ENCODE results near the gene TMEM139. TPM values are rescaled to one million over a fixed set of nuclear protein-coding genes. Genes with fewer than 3 reads are reported as not detected.

TMEM139 gene
- total RNA-seq, 2 donors from 2014 or later = 3.2 TPM; not detected in 1

DNA sequence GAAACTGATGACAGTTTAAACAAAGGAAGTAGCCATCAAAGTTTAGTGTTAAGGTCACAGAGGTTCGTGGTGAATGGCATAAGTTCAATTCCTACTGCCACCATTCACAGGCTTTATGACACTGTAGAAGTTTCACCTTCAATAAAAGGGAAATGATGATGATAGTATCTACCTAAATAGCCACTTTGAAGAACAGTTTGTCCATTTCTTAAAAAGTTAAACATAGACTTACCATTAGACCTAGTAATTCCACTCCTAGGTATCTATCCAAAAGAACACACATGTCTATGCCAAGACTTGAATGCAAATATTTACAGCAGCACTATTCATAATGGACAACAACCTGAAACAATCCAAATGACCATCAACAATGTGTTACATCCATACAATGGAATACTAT, 40.4 kb upstream of the TMEM139 start:
- no peak for TF ChIP-seq CTCF (IDR thresholded peaks at IDR 0.05)
- no peak for ATAC-seq (ENCODE audit: insufficient number of reproducible peaks, low FRiP score, low read depth)
- Histone ChIP-seq H3K27me3 (replicated peaks; ENCODE audit: insufficient read depth) (no peaks in the 10 kb centered on the region), H3K9me3 (no peaks in the 10 kb centered on the region), H3K36me3 (no peaks in the 10 kb centered on the region), H3K27ac (no peak overlapping the region), H3K4me1 (ENCODE audit: control insufficient read depth in 1 of 2, low read depth in 2 of 2) (no peaks in the 10 kb centered on the region), H3K4me3 (no peak overlapping the region)
- no peak for DNase-seq (ENCODE audit: low spot score)

- ATAC-seq (ENCODE audit: insufficient number of reproducible peaks, low FRiP score, low read depth) = no peak
- H3K4me3 ChIP-seq = no peak overlapping the region
- H3K9me3 ChIP-seq = no peaks in the 10 kb centered on the region
- no peaks in the 10 kb centered on the region for H3K4me1 ChIP-seq (ENCODE audit: control insufficient read depth in 1 of 2, low read depth in 2 of 2)
- H3K27ac ChIP-seq = no peak overlapping the region
- no peak for DNase-seq (ENCODE audit: low spot score)
- no peak for TF ChIP-seq CTCF (IDR thresholded peaks at IDR 0.05)
- no peaks in the 10 kb centered on the region for H3K27me3 ChIP-seq (replicated peaks; ENCODE audit: insufficient read depth)
- no peaks in the 10 kb centered on the region for H3K36me3 ChIP-seq
Measured at GRCh38 chr7:143245123-143245522, 39.6 kb upstream of the TMEM139 start.

- no peaks in the 10 kb centered on the region for H3K36me3 ChIP-seq
- TF ChIP-seq CTCF (IDR thresholded peaks at IDR 0.05) = no peak
- H3K9me3 ChIP-seq = no peaks in the 10 kb centered on the region
- no peak overlapping the region for H3K27ac ChIP-seq
- H3K4me1 ChIP-seq (ENCODE audit: control insufficient read depth in 1 of 2, low read depth in 2 of 2) = no peaks in the 10 kb centered on the region
- H3K27me3 ChIP-seq (replicated peaks; ENCODE audit: insufficient read depth) = no peaks in the 10 kb centered on the region
- DNase-seq (ENCODE audit: low spot score) (no peak), ATAC-seq (ENCODE audit: insufficient number of reproducible peaks, low FRiP score, low read depth) (no peak)
- H3K4me3 ChIP-seq = no peak overlapping the region
Measured at GRCh38 chr7:143247372-143247771, 37.4 kb upstream of the TMEM139 start.

- no peak for TF ChIP-seq CTCF (IDR thresholded peaks at IDR 0.05)
- no peak overlapping the region for H3K4me3 ChIP-seq
Measured at GRCh38 chr7:143248761-143249354, 35.9 kb upstream of the TMEM139 start.

DNA sequence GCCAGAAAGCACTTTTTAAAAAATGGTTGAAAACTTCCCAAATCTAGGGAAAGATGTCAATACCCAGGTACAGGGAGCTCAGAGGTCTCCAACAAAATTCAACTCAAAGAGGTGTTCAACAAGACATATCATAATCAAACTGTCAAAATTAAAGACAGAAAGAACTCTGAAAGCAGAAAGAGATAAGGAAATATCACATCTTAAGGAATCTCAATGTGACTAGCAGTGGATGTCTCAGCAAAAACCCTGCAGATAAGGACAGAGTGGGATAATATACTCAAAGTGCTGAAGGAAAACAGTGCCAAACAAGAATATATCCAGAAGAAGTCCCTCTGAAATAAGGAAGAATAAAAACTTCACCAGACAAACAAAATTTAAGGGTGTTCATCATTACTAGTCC, 34.6 kb upstream of the TMEM139 start:
- ATAC-seq (ENCODE audit: insufficient number of reproducible peaks, low FRiP score, low read depth) (no peak), DNase-seq (ENCODE audit: low spot score) (no peak)
- H3K36me3 ChIP-seq = no peaks in the 10 kb centered on the region
- H3K9me3 ChIP-seq = no peaks in the 10 kb centered on the region
- no peak overlapping the region for H3K27ac ChIP-seq
- no peak overlapping the region for H3K4me3 ChIP-seq
- TF ChIP-seq CTCF (IDR thresholded peaks at IDR 0.05) = no peak
- H3K4me1 ChIP-seq (ENCODE audit: control insufficient read depth in 1 of 2, low read depth in 2 of 2) = no peaks in the 10 kb centered on the region
- H3K27me3 ChIP-seq (replicated peaks; ENCODE audit: insufficient read depth) = no peaks in the 10 kb centered on the region

More at GRCh38 chr7:143248761-143249354, 35.9 kb upstream of the TMEM139 start:
- Histone ChIP-seq H3K36me3 (no peaks in the 10 kb centered on the region), H3K27me3 (replicated peaks; ENCODE audit: insufficient read depth) (no peaks in the 10 kb centered on the region), H3K4me1 (ENCODE audit: control insufficient read depth in 1 of 2, low read depth in 2 of 2) (no peaks in the 10 kb centered on the region), H3K9me3 (no peaks in the 10 kb centered on the region), H3K27ac (no peak overlapping the region)
- no peak for DNase-seq (ENCODE audit: low spot score)
- no peak for ATAC-seq (ENCODE audit: insufficient number of reproducible peaks, low FRiP score, low read depth)

Data from thoracic aorta (tissue), 2 donors.